H9 (cell line): ENCODE data around the gene KLF16. TPM values are rescaled to one million over a fixed set of nuclear protein-coding genes. Genes with fewer than 3 reads are reported as not detected.
A peak's percentile ranks its signal among the peaks of the same experiment; 100 is the strongest.
"Not testable (repeated sequence)": the region's sequence is repeated elsewhere in the genome, so short reads cannot be mapped to it uniquely, and the experiment has no call there.

ENCODE experiments used
- DNase-seq: peaks from one replicate; pipeline ENCODE4 v3.0.0-alpha.2; 2017
- H2AFZ ChIP-seq: one replicate; pipeline ENCODE4 v1.6.1; 2013; ENCODE audit warnings: mild to moderate bottlenecking, low read length, control low read depth, moderate library complexity
- H2AK5ac ChIP-seq: 2 replicates; pipeline ENCODE4 v1.6.1; 2013; ENCODE audit warnings: low read length, control low read depth, mixed read lengths; ENCODE audit not compliant: insufficient read length
- H2BK120ac ChIP-seq: one replicate; pipeline ENCODE4 v1.6.1; 2013; ENCODE audit warnings: low read depth, mild to moderate bottlenecking, low read length, control low read depth, inconsistent platforms; ENCODE audit not compliant: poor library complexity, severe bottlenecking
- H2BK12ac ChIP-seq: 2 replicates; pipeline ENCODE4 v1.6.1; 2013; ENCODE audit warnings: low read length, control low read depth, mixed read lengths, low read depth; ENCODE audit not compliant: insufficient read length
- H2BK15ac ChIP-seq: 2 replicates; pipeline ENCODE4 v1.6.1; 2013; ENCODE audit warnings: low read depth, low read length, control low read depth
- H2BK20ac ChIP-seq: one replicate; pipeline ENCODE4 v1.6.1; 2013; ENCODE audit warnings: low read depth, mild to moderate bottlenecking, low read length, control low read depth, inconsistent platforms; ENCODE audit not compliant: poor library complexity, severe bottlenecking
- H2BK5ac ChIP-seq: 2 replicates; pipeline ENCODE4 v1.6.1; 2013; ENCODE audit warnings: low read length, control low read depth, mixed read lengths; ENCODE audit not compliant: insufficient read length
- H3K14ac ChIP-seq: 2 replicates; pipeline ENCODE4 v1.6.1; 2013; ENCODE audit warnings: low read length, control low read depth; ENCODE audit not compliant: insufficient read depth
- H3K18ac ChIP-seq: 2 replicates; pipeline ENCODE4 v1.6.1; 2013; ENCODE audit warnings: low read depth, mild to moderate bottlenecking, mixed read lengths, low read length, control low read depth; ENCODE audit not compliant: insufficient read length
- H3K23ac ChIP-seq: 2 replicates; pipeline ENCODE4 v1.6.1; 2013; ENCODE audit warnings: low read length, control low read depth, mixed read lengths, low read depth; ENCODE audit not compliant: insufficient read length
- H3K23me2 ChIP-seq: 2 replicates; pipeline ENCODE4 v1.6.1; 2013; ENCODE audit warnings: low read depth, mild to moderate bottlenecking, mixed read lengths, low read length, control low read depth; ENCODE audit not compliant: insufficient read length, poor library complexity, severe bottlenecking
- H3K27ac ChIP-seq: 2 replicates; pipeline ENCODE4 v1.5.1; 2013; ENCODE audit warnings: low read length, control low read depth, mixed read lengths, low read depth; ENCODE audit not compliant: insufficient read length
- H3K27me3 ChIP-seq: 2 replicates; pipeline ENCODE4 v1.6.1; 2013; ENCODE audit warnings: low read length, control low read depth, inconsistent platforms; ENCODE audit not compliant: insufficient read depth
- H3K4ac ChIP-seq: 2 replicates; pipeline ENCODE4 v1.6.1; 2013; ENCODE audit warnings: low read depth, mild to moderate bottlenecking, control low read depth, inconsistent platforms, low read length, moderate library complexity
- H3K4me1 ChIP-seq: 2 replicates; pipeline ENCODE4 v1.6.1; 2013; ENCODE audit warnings: low read length, control low read depth, inconsistent platforms; ENCODE audit not compliant: insufficient read depth
- H3K4me2 ChIP-seq: 2 replicates; pipeline ENCODE4 v1.6.1; 2013; ENCODE audit warnings: low read length, control low read depth, mixed read lengths; ENCODE audit not compliant: insufficient read length, insufficient read depth
- H3K56ac ChIP-seq: 2 replicates; pipeline ENCODE4 v1.6.1; 2013; ENCODE audit warnings: low read depth, mild to moderate bottlenecking, mixed read lengths, low read length, control low read depth; ENCODE audit not compliant: insufficient read length
- H3K79me1 ChIP-seq: 2 replicates; pipeline ENCODE4 v1.6.1; 2013; ENCODE audit warnings: low read depth, mild to moderate bottlenecking, moderate library complexity, low read length, control low read depth, inconsistent platforms; ENCODE audit not compliant: insufficient read depth, poor library complexity, severe bottlenecking
- H3K79me2 ChIP-seq: 2 replicates; pipeline ENCODE4 v1.6.1; 2013; ENCODE audit warnings: low read length, control low read depth, inconsistent platforms; ENCODE audit not compliant: insufficient read depth
- H3K9ac ChIP-seq: 2 replicates; pipeline ENCODE4 v1.6.1; 2013; ENCODE audit warnings: low read length, control low read depth, mixed read lengths; ENCODE audit not compliant: insufficient read length; ENCODE audit errors: extremely low read depth
- H3K9me3 ChIP-seq: one replicate; pipeline ENCODE4 v1.6.1; 2013; ENCODE audit warnings: low read depth, low read length, inconsistent platforms; ENCODE audit not compliant: control insufficient read depth
- H3T11ph ChIP-seq: one replicate; pipeline ENCODE4 v1.6.1; 2013; ENCODE audit warnings: mild to moderate bottlenecking, low read length, control low read depth, inconsistent platforms
- H4K20me1 ChIP-seq: one replicate; pipeline ENCODE4 v1.6.1; 2013; ENCODE audit not compliant: control insufficient read depth, insufficient read length, insufficient read depth
- H4K5ac ChIP-seq: 2 replicates; pipeline ENCODE4 v1.6.1; 2013; ENCODE audit warnings: low read depth, mild to moderate bottlenecking, mixed read lengths, low read length, control low read depth; ENCODE audit not compliant: insufficient read length
- H4K8ac ChIP-seq: replicated peaks from 2 replicates; pipeline ENCODE4 v1.6.1; 2013; ENCODE audit warnings: low read length, control low read depth, mixed read lengths, low read depth; ENCODE audit not compliant: insufficient read length
- H4K91ac ChIP-seq: 2 replicates; pipeline ENCODE4 v1.6.1; 2013; ENCODE audit warnings: low read depth, mild to moderate bottlenecking, moderate library complexity, mixed read lengths, low read length, control low read depth; ENCODE audit not compliant: insufficient read length
- H3K27ac Mint-ChIP-seq, 3 experiments: 2 replicates in 2 of 3; 3 replicates in 1 of 3; pipeline ENCODE4 v1.8.0; 2020 to 2021; ENCODE audit warnings: mixed read lengths in 3 of 3, mild to moderate bottlenecking in 1 of 3, moderate library complexity in 1 of 3
- H3K27me3 Mint-ChIP-seq: 2 replicates; pipeline ENCODE4 v1.8.0; 2021; ENCODE audit warnings: low read depth, mild to moderate bottlenecking, moderate library complexity, mixed read lengths
- H3K36me3 Mint-ChIP-seq, 3 experiments: 2 replicates in 2 of 3; 3 replicates in 1 of 3; pipeline ENCODE4 v1.8.0; 2020 to 2021; ENCODE audit warnings: low read depth in 3 of 3, mixed read lengths in 3 of 3; ENCODE audit not compliant: insufficient read depth in 1 of 3
- H3K4me1 Mint-ChIP-seq, 2 experiments: 2 replicates each; pipeline ENCODE4 v1.8.0; 2020; ENCODE audit warnings: mixed read lengths in 2 of 2
- H3K4me3 Mint-ChIP-seq, 2 experiments: 2 replicates in 1 of 2; 3 replicates in 1 of 2; pipeline ENCODE4 v1.8.0; 2020 to 2021; ENCODE audit warnings: mild to moderate bottlenecking in 2 of 2, mixed read lengths in 2 of 2, moderate library complexity in 1 of 2
- H3K9me3 Mint-ChIP-seq, 2 experiments: 2 replicates in 1 of 2; 3 replicates in 1 of 2; pipeline ENCODE4 v1.8.0; 2020; ENCODE audit warnings: mild to moderate bottlenecking in 2 of 2, mixed read lengths in 2 of 2, moderate library complexity in 1 of 2
- whole genome bisulfite sequencing: extraction: QIAGEN DNeasy Blood & Tissue Kit; methylation state at CpG from one replicate; pipeline ENCODE4 v1.1.7; 2013; ENCODE audit warnings: missing lambda C conversion rate, low lambda C conversion rate, mixed read lengths; ENCODE audit not compliant: insufficient read length; ENCODE audit errors: extremely low coverage; 5-methylcytosine and 5-hydroxymethylcytosine counted together
- total RNA-seq: library from RNA; stranded (reverse); gene quantifications from 2 replicates; pipeline ENCODE4 v1.2.1, GENCODE V29; 2021
- TF ChIP-seq, protein P1 (sequence below): fragments of 200-600 bp; sonication (generic); conservative IDR thresholded peaks from 3 replicates; pipeline ENCODE4 v1.8.0; 2021; ENCODE audit warnings: antibody characterized with exemption, mild to moderate bottlenecking

The KLF16 gene
- total RNA-seq, 1 experiment from 2014 or later = 66.8 TPM

DNA sequence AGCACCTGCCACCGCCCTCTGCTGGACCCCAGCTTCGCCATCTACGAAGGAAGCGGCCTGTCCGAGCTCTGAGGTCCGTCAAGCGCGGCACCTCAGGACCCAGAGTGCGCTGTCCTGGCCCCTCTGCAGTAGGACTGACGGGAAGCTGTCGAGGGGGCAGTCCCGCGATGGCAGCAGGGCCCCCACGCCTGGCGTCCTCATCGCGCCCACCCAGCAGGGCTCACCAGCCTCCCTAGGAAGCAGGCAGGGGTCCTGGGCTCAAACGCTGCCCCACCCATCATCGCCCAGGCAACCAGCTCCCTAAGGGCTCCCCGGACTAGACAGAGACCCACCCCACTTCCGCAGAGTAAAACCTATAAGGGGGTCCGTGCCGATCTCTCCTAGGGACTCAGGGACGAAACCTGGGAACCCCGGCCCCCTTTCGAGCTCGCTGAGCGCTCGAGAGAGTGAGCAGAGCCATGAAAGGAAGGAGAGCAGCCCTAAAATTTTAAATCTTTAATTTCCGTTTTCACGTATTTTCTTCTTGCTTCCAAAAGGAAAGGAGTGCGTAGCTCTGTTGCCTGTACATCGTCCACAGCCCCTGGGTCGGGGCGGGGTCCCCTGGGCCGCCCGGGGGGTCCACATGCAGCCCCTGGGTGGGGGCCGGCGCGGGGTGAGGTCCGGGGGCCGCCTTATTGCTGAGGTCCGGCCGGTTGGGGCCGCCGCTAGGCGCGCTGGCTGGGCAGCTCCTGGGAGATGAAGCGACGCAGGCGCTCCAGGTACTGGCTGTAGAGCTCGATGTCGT, 13.3 kb upstream of the KLF16 start:
- not testable (repeated sequence) for H3T11ph ChIP-seq, H3K27ac ChIP-seq, DNase-seq, H4K8ac ChIP-seq, H3K4ac ChIP-seq, H2BK120ac ChIP-seq, H4K5ac ChIP-seq, H3K9me3 Mint-ChIP-seq, H2BK5ac ChIP-seq, H3K27me3 ChIP-seq, H4K91ac ChIP-seq, H3K79me2 ChIP-seq, H3K36me3 Mint-ChIP-seq, H3K79me1 ChIP-seq, H3K23ac ChIP-seq, H3K9me3 ChIP-seq, H2BK15ac ChIP-seq, H3K4me1 ChIP-seq, H4K20me1 ChIP-seq, H2BK20ac ChIP-seq, H3K27me3 Mint-ChIP-seq, H2AK5ac ChIP-seq, H2BK12ac ChIP-seq, H3K56ac ChIP-seq, H2AFZ ChIP-seq
- H3K14ac ChIP-seq = peak overlapping the region; percentile 79; the same call in 1 of the 2 replicates
- H3K9ac ChIP-seq = peak overlapping the region; percentile 56
- Mint-ChIP-seq H3K4me3 (peak overlapping the region; percentile 98 to 99), H3K27ac (peak overlapping the region in 1 of 3 experiments; percentile 57; a peak in 2 of 7 replicates), H3K4me1 (peaks cover 14 to 15% of the 10 kb centered on the region in 2 experiments)
- WGBS = no CpG with 5 or more reads among the region's 53 CpGs
- TF ChIP-seq, protein P1, sequence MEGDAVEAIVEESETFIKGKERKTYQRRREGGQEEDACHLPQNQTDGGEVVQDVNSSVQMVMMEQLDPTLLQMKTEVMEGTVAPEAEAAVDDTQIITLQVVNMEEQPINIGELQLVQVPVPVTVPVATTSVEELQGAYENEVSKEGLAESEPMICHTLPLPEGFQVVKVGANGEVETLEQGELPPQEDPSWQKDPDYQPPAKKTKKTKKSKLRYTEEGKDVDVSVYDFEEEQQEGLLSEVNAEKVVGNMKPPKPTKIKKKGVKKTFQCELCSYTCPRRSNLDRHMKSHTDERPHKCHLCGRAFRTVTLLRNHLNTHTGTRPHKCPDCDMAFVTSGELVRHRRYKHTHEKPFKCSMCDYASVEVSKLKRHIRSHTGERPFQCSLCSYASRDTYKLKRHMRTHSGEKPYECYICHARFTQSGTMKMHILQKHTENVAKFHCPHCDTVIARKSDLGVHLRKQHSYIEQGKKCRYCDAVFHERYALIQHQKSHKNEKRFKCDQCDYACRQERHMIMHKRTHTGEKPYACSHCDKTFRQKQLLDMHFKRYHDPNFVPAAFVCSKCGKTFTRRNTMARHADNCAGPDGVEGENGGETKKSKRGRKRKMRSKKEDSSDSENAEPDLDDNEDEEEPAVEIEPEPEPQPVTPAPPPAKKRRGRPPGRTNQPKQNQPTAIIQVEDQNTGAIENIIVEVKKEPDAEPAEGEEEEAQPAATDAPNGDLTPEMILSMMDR = peak; percentile 51; the same call in 1 of the 3 replicates
- peak overlapping the region; percentile 85 for H3K4me2 ChIP-seq
- H3K18ac ChIP-seq = peak overlapping the region; percentile 71
- peaks cover 21% of the 10 kb centered on the region for H3K23me2 ChIP-seq
